Measurements from ENCODE around the gene WDR18. TPM values are rescaled to one million over a fixed set of nuclear protein-coding genes. Genes with fewer than 3 reads are reported as not detected.

The WDR18 gene
- total and polyA plus RNA-seq, 2 experiments from 2014 or later = 155 to 157 TPM

GRCh38 chr19:1013218-1013617, 29.1 kb downstream of the WDR18 start:
- Histone ChIP-seq H3K9me2 (ENCODE audit: insufficient read depth) (no peaks in the 10 kb centered on the region), H2AFZ (no peak overlapping the region), H3K27ac (ENCODE audit: low read depth) (no peak overlapping the region), H4K20me1 (replicated peaks; ENCODE audit: insufficient read depth) (peaks cover 23% of the 10 kb centered on the region), H3K36me3 (ENCODE audit: insufficient read depth) (no peaks in the 10 kb centered on the region), H3K79me2 (replicated peaks; ENCODE audit: insufficient read depth) (peaks cover 46% of the 10 kb centered on the region), H3K4me3 (no peak overlapping the region), H3K4me1 (ENCODE audit: insufficient read depth) (peaks cover 6% of the 10 kb centered on the region; the same call in 1 of the 2 replicates), H3K4me2 (no peak overlapping the region), H3K27me3 (ENCODE audit: insufficient read depth) (no peaks in the 10 kb centered on the region), H3F3A (replicated peaks; ENCODE audit: low read depth) (peaks cover 6% of the 10 kb centered on the region; the same call in 1 of the 2 replicates)
- no peak for ATAC-seq
- H3K9me3 Mint-ChIP-seq = no peaks in the 10 kb centered on the region
- peaks cover 23% of the 10 kb centered on the region for H3K4me1 Mint-ChIP-seq
- H3K27ac Mint-ChIP-seq = no peak overlapping the region
- H3K27me3 Mint-ChIP-seq (ENCODE audit: insufficient read depth, low read depth, poor library complexity) = peaks cover 7% of the 10 kb centered on the region
- TF ChIP-seq ZNF114 (CRISPR knock-in tag; IDR thresholded peaks at IDR 0.05) (no peak), EZH2phosphoT487 (IDR thresholded peaks at IDR 0.05; ENCODE audit: unreplicated experiment) (no peak), CTCF (conservative IDR thresholded peaks at IDR 0.05; ENCODE audit: low read depth in 2 of 2) (no peak), CREB1 (CRISPR knock-in tag; IDR thresholded peaks at IDR 0.05; ENCODE audit: low read depth) (no peak), ZNF462 (CRISPR knock-in tag; IDR thresholded peaks at IDR 0.05) (no peak), ETS1 (IDR thresholded peaks at IDR 0.05) (no peak), ZNF331 (CRISPR knock-in tag; IDR thresholded peaks at IDR 0.05; ENCODE audit: low read depth) (no peak), REST (IDR thresholded peaks at IDR 0.05; ENCODE audit: unreplicated experiment) (no peak), STAT1 (IDR thresholded peaks at IDR 0.05; ENCODE audit: unreplicated experiment) (no peak)
- peaks cover 3% of the 10 kb centered on the region; the same call in 2 of the 3 replicates for H3K36me3 Mint-ChIP-seq (ENCODE audit: low read depth)
- DNase-seq (ENCODE audit: low spot score) = no peak
- no peak overlapping the region for H3K4me3 Mint-ChIP-seq
